NT2/D1 (cell line): ENCODE data around the gene MCOLN2.
A peak's percentile ranks its signal among the peaks of the same experiment; 100 is the strongest.

ENCODE experiments used
- DNase-seq: peaks from one replicate; pipeline ENCODE4 v3.0.0-alpha.2; 2011; ENCODE audit warnings: low read depth, low spot score
- H3K27me3 ChIP-seq: 2 replicates; pipeline ENCODE4 v1.6.0; 2011; ENCODE audit warnings: mild to moderate bottlenecking; ENCODE audit not compliant: insufficient read length, insufficient read depth
- H3K36me3 ChIP-seq: 2 replicates; pipeline ENCODE4 v1.6.1; 2011; ENCODE audit warnings: mild to moderate bottlenecking, low read length, mixed read lengths; ENCODE audit not compliant: insufficient read depth, insufficient read length
- H3K4me1 ChIP-seq: 2 replicates; pipeline ENCODE4 v1.5.1; 2011; ENCODE audit not compliant: insufficient read depth, insufficient read length
- H3K4me3 ChIP-seq: 2 replicates; pipeline ENCODE4 v1.5.1; 2011; ENCODE audit warnings: low read depth; ENCODE audit not compliant: insufficient read length
- H3K9ac ChIP-seq: 2 replicates; pipeline ENCODE4 v1.6.0; 2011; ENCODE audit warnings: low read depth; ENCODE audit not compliant: insufficient read length
- H3K9me3 ChIP-seq: 2 replicates; pipeline ENCODE4 v1.5.1; 2011; ENCODE audit warnings: mild to moderate bottlenecking, low read length; ENCODE audit not compliant: insufficient read depth
- SUZ12 ChIP-seq: IDR thresholded peaks from 2 replicates; pipeline ENCODE4 v1.6.1; 2011; ENCODE audit not compliant: insufficient read length, insufficient read depth; ENCODE audit errors: extremely low read depth
- YY1 ChIP-seq: IDR thresholded peaks from 2 replicates; pipeline ENCODE4 v1.6.1; 2011; ENCODE audit not compliant: insufficient read length, insufficient read depth
- ZNF274 ChIP-seq: IDR thresholded peaks from 2 replicates; pipeline ENCODE4 v1.6.1; 2011; ENCODE audit warnings: mild to moderate bottlenecking, low read depth, low read length

MCOLN2 gene

DNA sequence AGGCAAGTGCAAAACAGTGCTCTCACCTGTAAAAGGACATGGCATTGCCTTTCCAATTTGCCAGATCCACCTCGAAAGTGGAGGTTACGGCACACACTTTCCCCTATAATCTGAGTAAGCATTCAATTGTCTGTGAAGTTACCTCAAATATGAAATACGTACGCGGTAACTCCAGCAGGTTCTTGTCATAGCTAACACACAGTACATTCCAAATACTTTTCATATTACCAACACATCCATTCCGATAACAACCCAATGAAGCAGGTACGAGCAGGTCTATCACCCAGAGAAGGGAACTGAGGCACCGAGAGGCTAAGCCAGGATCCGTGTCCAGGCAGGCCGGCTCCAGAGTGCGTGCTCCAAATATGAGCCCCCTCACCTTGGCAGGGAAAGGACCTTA lies 57.2 kb downstream of the MCOLN2 start:
- DNase-seq: no peak
- TF ChIP-seq SUZ12 (no peak), ZNF274 (no peak), YY1 (no peak)
- H3K4me3 ChIP-seq: no peak overlapping the region
- H3K27me3 ChIP-seq: no peaks in the 10 kb centered on the region
- H3K9ac ChIP-seq: no peak overlapping the region
- H3K9me3 ChIP-seq: no peaks in the 10 kb centered on the region
- H3K36me3 ChIP-seq: no peaks in the 10 kb centered on the region
- no peaks in the 10 kb centered on the region for H3K4me1 ChIP-seq

DNA sequence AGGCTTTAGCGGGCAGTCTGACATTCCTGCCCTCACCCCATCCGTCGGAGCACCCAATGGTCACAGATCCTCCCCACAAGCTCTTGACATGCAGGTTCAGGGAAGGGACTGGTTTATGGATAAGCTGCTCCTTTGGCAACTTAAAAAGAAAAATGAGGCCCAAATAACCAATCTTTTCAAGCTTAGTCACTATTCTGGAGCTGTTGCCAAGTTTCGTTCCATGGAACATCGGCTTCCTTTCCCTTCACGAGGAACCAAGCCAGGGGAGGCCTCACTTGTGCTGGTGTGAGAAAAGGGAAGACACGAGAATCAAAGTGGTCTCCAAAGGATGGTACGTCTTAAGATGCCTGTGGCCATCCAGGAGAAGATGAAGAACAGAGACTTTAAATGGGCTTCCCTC lies 57.8 kb downstream of the MCOLN2 start:
- no peaks in the 10 kb centered on the region for H3K27me3 ChIP-seq
- TF ChIP-seq YY1 (no peak), SUZ12 (no peak), ZNF274 (no peak)
- no peaks in the 10 kb centered on the region for H3K36me3 ChIP-seq
- H3K4me3 ChIP-seq: no peak overlapping the region
- no peak for DNase-seq
- no peak overlapping the region for H3K9ac ChIP-seq
- H3K9me3 ChIP-seq: no peaks in the 10 kb centered on the region
- H3K4me1 ChIP-seq: no peaks in the 10 kb centered on the region

DNA sequence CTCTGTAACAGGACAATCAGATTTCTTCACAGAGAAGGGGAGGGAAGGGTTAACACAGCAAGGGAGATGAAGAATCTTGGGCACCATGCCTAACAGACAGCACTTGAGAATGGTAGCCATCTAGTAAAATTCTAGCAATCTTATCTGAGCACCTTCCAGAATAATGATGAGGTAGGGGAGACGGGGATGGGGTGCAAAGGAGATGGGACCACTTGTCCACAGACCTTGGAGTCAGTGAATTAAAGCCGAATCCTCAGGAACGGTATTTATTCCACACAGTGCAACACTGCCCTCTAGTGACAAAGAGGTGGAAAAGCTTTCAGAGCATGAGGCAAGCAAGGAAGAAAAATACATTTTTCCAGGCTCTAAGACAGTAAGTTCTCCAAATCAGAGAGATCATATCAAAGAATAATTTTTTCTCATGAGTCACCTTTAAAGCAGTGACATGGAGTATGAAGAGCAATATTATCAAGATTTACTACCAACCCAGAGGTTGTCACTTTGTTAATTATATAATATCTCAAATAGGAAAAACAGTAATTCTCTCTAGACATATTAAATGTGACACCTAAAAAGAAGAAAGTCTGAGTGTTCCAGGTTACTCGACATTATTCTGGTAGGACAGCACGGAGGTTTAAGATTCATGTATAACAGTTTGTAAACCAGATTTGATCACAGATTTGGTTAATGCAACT lies 60.6 kb downstream of the MCOLN2 start:
- H3K36me3 ChIP-seq: no peaks in the 10 kb centered on the region
- DNase-seq: peak; percentile 68
- no peak overlapping the region for H3K9ac ChIP-seq

DNA sequence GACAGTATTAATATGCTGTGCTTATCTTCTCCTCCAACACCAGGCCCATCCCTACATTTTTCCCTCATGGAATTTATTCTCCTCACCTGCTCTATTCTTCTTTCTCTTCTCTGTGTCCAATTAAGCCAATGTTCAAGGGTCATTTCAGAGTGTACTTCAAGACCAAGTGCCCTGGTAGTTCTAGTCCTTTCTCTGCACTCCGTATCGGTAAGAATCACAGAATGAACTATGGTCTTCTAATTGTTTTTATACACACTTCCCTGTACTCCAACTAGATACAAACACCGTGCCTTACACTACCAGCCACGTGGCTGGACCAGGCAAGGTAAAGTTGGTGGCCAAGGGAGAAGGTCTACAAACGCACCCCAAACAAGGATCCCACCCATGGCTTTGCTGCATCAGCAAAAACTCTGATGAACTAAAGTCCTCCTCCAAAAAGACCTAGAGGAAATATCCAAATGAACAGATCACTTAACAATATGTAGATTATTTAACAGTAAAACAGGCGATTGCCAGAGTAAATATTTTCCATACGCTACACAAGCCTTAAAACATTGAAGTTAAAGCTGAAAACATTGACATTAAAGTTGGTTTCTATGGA lies 63.8 kb downstream of the MCOLN2 start:
- DNase-seq: no peak
- no peaks in the 10 kb centered on the region for H3K36me3 ChIP-seq

More for the DNA sequence above, 60.6 kb downstream of the MCOLN2 start:
- no peaks in the 10 kb centered on the region for H3K27me3 ChIP-seq
- H3K4me3 ChIP-seq: no peak overlapping the region
- TF ChIP-seq ZNF274 (no peak), YY1 (no peak), SUZ12 (no peak)
- H3K4me1 ChIP-seq: no peaks in the 10 kb centered on the region
- no peaks in the 10 kb centered on the region for H3K9me3 ChIP-seq

DNA sequence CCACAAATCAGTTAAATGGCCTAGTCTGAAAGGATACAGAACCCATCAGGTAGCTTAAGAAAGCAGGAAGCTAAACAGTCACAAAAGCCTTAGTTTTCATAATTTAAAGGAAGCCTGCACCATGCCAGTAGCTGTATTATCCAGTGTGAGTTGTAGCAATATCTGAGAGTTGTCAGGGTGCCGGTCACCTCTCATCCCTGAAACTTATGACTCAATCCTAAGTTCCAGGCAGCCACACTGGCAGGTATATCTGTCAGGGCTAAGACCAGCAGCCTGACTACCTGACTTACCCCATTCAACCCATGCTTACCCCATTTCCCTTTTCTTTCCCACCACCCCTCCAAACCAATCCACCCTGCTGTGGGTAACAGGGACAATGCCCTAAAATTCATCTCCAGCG lies 66.1 kb downstream of the MCOLN2 start:
- DNase-seq: no peak

More for the DNA sequence above, 63.8 kb downstream of the MCOLN2 start:
- TF ChIP-seq ZNF274: no peak
- no peak for TF ChIP-seq SUZ12
- no peak for TF ChIP-seq YY1
- H3K4me3 ChIP-seq: no peak overlapping the region
- no peak overlapping the region for H3K9ac ChIP-seq
- H3K9me3 ChIP-seq: no peaks in the 10 kb centered on the region
- no peaks in the 10 kb centered on the region for H3K27me3 ChIP-seq
- H3K4me1 ChIP-seq: no peaks in the 10 kb centered on the region

DNA sequence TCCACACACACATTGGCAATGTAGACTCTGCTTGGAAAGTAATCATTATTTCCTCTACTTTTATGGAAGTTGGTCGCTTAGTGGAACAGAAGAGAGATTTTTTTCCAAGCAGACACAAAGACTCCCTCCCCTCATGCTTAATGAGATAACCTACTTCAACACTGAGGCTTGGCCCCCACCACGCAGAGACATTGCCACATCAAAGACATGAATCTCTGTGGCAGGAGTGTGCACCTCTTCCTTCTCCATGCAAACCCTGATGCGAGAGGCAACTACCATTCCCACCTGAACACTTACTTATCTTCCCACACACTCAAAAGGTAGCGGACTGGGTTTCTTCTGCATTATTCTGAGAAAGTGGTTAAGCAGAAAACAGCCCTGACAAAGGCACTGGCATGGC lies 66.6 kb downstream of the MCOLN2 start:
- Histone ChIP-seq H3K36me3 (no peaks in the 10 kb centered on the region), H3K4me3 (no peak overlapping the region), H3K9ac (no peak overlapping the region), H3K4me1 (no peaks in the 10 kb centered on the region), H3K27me3 (no peaks in the 10 kb centered on the region), H3K9me3 (no peaks in the 10 kb centered on the region)
- no peak for DNase-seq
- no peak for TF ChIP-seq ZNF274
- no peak for TF ChIP-seq SUZ12
- no peak for TF ChIP-seq YY1

More for the DNA sequence above, 66.1 kb downstream of the MCOLN2 start:
- TF ChIP-seq ZNF274 (no peak), SUZ12 (no peak), YY1 (no peak)
- no peaks in the 10 kb centered on the region for H3K36me3 ChIP-seq
- no peak overlapping the region for H3K4me3 ChIP-seq
- H3K9me3 ChIP-seq: no peaks in the 10 kb centered on the region
- no peaks in the 10 kb centered on the region for H3K4me1 ChIP-seq
- no peaks in the 10 kb centered on the region for H3K27me3 ChIP-seq
- no peak overlapping the region for H3K9ac ChIP-seq

DNA sequence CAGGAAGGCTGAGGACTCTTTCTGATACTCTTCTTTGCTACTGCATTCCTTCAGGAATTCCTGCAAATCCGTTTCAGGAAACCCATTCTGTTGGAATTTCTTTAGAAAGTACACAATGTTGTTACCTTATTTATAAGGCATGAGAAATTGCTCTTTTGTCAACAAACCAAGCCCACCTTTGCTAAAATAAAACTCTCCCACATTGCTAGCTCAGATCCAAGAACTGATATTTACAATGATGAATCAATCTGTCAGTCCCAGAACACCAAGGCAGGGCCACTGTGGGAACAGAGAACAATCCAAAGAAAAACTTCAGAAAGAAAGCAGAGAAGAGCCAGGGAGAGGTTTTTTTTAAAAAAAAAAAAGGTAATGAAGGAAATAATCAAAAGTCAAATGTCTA lies 67.3 kb downstream of the MCOLN2 start:
- H3K9ac ChIP-seq: no peak overlapping the region
- H3K4me1 ChIP-seq: no peaks in the 10 kb centered on the region
- H3K27me3 ChIP-seq: no peaks in the 10 kb centered on the region
- no peak for TF ChIP-seq SUZ12
- TF ChIP-seq ZNF274: no peak
- TF ChIP-seq YY1: no peak
- H3K9me3 ChIP-seq: no peaks in the 10 kb centered on the region
- DNase-seq: no peak
- H3K4me3 ChIP-seq: no peak overlapping the region
- H3K36me3 ChIP-seq: no peaks in the 10 kb centered on the region
